Measurements from ENCODE around the gene GARNL3. TPM values are rescaled to one million over a fixed set of nuclear protein-coding genes. Genes with fewer than 3 reads are reported as not detected.

Gene GARNL3
- total RNA-seq, 1 donor from 2014 or later = 5.4 TPM

DNA sequence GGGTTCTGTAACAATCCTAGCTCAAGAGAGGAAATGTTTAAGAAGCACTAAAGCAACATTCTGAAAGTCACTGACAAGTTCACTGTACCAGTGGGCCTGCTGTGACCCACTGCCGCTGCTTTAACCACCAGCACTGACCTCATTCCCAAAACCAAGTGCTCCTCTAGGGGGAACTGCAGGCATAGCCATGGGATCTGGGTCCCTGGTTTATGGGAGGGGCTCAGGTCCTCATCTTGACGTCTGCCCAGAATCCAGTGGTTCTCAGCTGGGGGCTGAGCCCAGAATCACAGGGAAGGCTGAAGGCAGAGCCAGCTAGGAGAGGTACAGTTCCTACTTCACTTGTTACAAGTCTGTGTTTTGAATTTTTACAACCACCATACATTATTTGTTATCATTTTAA is 96.3 kb downstream of the GARNL3 start:
- H2AFZ ChIP-seq (ENCODE audit: low read depth, low read length) = no peak overlapping the region
- Mint-ChIP-seq H3K36me3 (ENCODE audit: low read depth, unreplicated experiment) (peaks cover 6% of the 10 kb centered on the region), H3K4me3 (ENCODE audit: unreplicated experiment) (no peak overlapping the region), H3K27ac (ENCODE audit: unreplicated experiment) (no peak overlapping the region), H3K4me1 (ENCODE audit: low read depth, unreplicated experiment) (peaks cover 7% of the 10 kb centered on the region), H3K27me3 (ENCODE audit: low read depth, unreplicated experiment) (peaks cover 22% of the 10 kb centered on the region), H3K9me3 (ENCODE audit: unreplicated experiment) (no peaks in the 10 kb centered on the region)
- no peak for FAIRE-seq
- peak; percentile 9 for DNase-seq (ENCODE audit: low read depth)
- TF ChIP-seq, protein P1, sequence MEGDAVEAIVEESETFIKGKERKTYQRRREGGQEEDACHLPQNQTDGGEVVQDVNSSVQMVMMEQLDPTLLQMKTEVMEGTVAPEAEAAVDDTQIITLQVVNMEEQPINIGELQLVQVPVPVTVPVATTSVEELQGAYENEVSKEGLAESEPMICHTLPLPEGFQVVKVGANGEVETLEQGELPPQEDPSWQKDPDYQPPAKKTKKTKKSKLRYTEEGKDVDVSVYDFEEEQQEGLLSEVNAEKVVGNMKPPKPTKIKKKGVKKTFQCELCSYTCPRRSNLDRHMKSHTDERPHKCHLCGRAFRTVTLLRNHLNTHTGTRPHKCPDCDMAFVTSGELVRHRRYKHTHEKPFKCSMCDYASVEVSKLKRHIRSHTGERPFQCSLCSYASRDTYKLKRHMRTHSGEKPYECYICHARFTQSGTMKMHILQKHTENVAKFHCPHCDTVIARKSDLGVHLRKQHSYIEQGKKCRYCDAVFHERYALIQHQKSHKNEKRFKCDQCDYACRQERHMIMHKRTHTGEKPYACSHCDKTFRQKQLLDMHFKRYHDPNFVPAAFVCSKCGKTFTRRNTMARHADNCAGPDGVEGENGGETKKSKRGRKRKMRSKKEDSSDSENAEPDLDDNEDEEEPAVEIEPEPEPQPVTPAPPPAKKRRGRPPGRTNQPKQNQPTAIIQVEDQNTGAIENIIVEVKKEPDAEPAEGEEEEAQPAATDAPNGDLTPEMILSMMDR (IDR thresholded peaks at IDR 0.05; ENCODE audit: insufficient read depth, low read depth, low read length) = no peak
- TF ChIP-seq EZH2 (IDR thresholded peaks at IDR 0.05; ENCODE audit: insufficient read depth, low read length) = no peak
- no peak overlapping the region for H3K27ac ChIP-seq (ENCODE audit: low read depth, low read length)
- H3K4me3 ChIP-seq (ENCODE audit: insufficient read depth, low read depth, low read length) = no peak overlapping the region
- no peak overlapping the region for H3K9ac ChIP-seq (ENCODE audit: low read length)
- H4K20me1 ChIP-seq (ENCODE audit: insufficient read depth, low read length) = no peaks in the 10 kb centered on the region
- H3K79me2 ChIP-seq (ENCODE audit: insufficient read depth, low read length) = no peaks in the 10 kb centered on the region
- H3K9me3 ChIP-seq (ENCODE audit: insufficient read depth, low read depth, low read length) = no peaks in the 10 kb centered on the region
- H3K4me2 ChIP-seq (ENCODE audit: low read length) = no peak overlapping the region
- H3K36me3 ChIP-seq (ENCODE audit: insufficient read depth, low read length) = no peaks in the 10 kb centered on the region
- H3K27me3 ChIP-seq (ENCODE audit: insufficient read depth, low read length) = no peaks in the 10 kb centered on the region
- H3K4me1 ChIP-seq (ENCODE audit: insufficient read depth, low read length) = no peaks in the 10 kb centered on the region

DNA sequence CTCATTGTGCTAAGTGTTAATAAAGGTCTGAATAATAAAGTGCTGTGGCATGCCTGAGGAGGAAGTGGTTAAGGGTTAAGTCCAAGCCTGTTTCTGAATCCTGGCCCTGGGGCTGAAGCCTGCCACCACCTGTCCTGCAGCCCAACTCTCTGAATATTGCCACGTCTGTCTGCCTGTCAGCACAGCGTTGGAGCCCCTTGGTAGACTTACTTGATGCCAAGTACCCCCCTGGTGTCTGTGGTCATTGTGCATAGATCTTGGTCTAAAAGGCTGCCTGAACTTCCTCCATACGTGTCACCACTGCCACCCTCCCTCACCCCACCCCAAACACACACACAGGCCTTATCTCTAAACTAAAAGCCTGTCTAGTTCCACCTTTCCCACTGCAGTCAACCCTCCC is 97.0 kb downstream of the GARNL3 start:
- Histone ChIP-seq H3K9me3 (ENCODE audit: insufficient read depth, low read depth, low read length) (no peaks in the 10 kb centered on the region), H4K20me1 (ENCODE audit: insufficient read depth, low read length) (no peaks in the 10 kb centered on the region), H3K79me2 (ENCODE audit: insufficient read depth, low read length) (no peaks in the 10 kb centered on the region), H3K27me3 (ENCODE audit: insufficient read depth, low read length) (no peaks in the 10 kb centered on the region), H3K36me3 (ENCODE audit: insufficient read depth, low read length) (no peaks in the 10 kb centered on the region), H3K4me1 (ENCODE audit: insufficient read depth, low read length) (no peaks in the 10 kb centered on the region), H3K9ac (ENCODE audit: low read length) (no peak overlapping the region), H2AFZ (ENCODE audit: low read depth, low read length) (no peak overlapping the region), H3K4me2 (ENCODE audit: low read length) (no peak overlapping the region), H3K4me3 (ENCODE audit: insufficient read depth, low read depth, low read length) (no peak overlapping the region), H3K27ac (ENCODE audit: low read depth, low read length) (no peak overlapping the region)
- H3K4me3 Mint-ChIP-seq (ENCODE audit: unreplicated experiment) = no peak overlapping the region
- no peaks in the 10 kb centered on the region for H3K9me3 Mint-ChIP-seq (ENCODE audit: unreplicated experiment)
- peaks cover 20% of the 10 kb centered on the region for H3K27me3 Mint-ChIP-seq (ENCODE audit: low read depth, unreplicated experiment)
- H3K27ac Mint-ChIP-seq (ENCODE audit: unreplicated experiment) = no peak overlapping the region
- H3K4me1 Mint-ChIP-seq (ENCODE audit: low read depth, unreplicated experiment) = peaks cover 7% of the 10 kb centered on the region
- FAIRE-seq (no peak), DNase-seq (ENCODE audit: low read depth) (no peak)
- TF ChIP-seq, protein P1 (IDR thresholded peaks at IDR 0.05; ENCODE audit: insufficient read depth, low read depth, low read length) = no peak
- TF ChIP-seq EZH2 (IDR thresholded peaks at IDR 0.05; ENCODE audit: insufficient read depth, low read length) = no peak
- H3K36me3 Mint-ChIP-seq (ENCODE audit: low read depth, unreplicated experiment) = peaks cover 6% of the 10 kb centered on the region

DNA sequence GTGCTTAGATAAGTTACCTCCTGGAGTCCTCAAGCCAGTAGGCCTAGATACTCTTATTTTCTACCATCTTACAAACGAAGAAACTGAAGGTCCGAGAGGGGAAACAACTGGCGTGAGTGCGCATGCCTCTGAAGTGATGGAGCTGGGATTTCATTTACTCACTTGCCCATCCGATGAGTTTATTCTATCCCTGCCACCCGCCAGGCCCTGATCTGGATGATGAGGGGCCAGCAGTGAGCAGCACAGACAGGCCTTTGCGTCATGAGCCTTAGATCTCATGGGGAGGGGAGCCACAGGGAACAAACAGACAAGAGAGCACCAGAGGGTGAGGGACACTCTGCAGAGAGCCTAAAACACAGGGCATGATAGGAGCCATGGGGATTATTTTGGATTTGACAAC is 98.3 kb downstream of the GARNL3 start:
- no peak for FAIRE-seq
- Histone ChIP-seq H4K20me1 (ENCODE audit: insufficient read depth, low read length) (no peaks in the 10 kb centered on the region), H3K27me3 (ENCODE audit: insufficient read depth, low read length) (no peaks in the 10 kb centered on the region), H3K9ac (ENCODE audit: low read length) (no peak overlapping the region), H2AFZ (ENCODE audit: low read depth, low read length) (no peak overlapping the region), H3K4me2 (ENCODE audit: low read length) (no peak overlapping the region), H3K4me1 (ENCODE audit: insufficient read depth, low read length) (no peaks in the 10 kb centered on the region), H3K79me2 (ENCODE audit: insufficient read depth, low read length) (no peaks in the 10 kb centered on the region), H3K27ac (ENCODE audit: low read depth, low read length) (no peak overlapping the region), H3K9me3 (ENCODE audit: insufficient read depth, low read depth, low read length) (no peaks in the 10 kb centered on the region), H3K36me3 (ENCODE audit: insufficient read depth, low read length) (no peaks in the 10 kb centered on the region), H3K4me3 (ENCODE audit: insufficient read depth, low read depth, low read length) (no peak overlapping the region)
- Mint-ChIP-seq H3K4me3 (ENCODE audit: unreplicated experiment) (no peak overlapping the region), H3K9me3 (ENCODE audit: unreplicated experiment) (no peaks in the 10 kb centered on the region), H3K27ac (ENCODE audit: unreplicated experiment) (no peak overlapping the region), H3K4me1 (ENCODE audit: low read depth, unreplicated experiment) (peaks cover 7% of the 10 kb centered on the region), H3K27me3 (ENCODE audit: low read depth, unreplicated experiment) (peaks cover 16% of the 10 kb centered on the region), H3K36me3 (ENCODE audit: low read depth, unreplicated experiment) (peaks cover 6% of the 10 kb centered on the region)
- no peak for TF ChIP-seq EZH2 (IDR thresholded peaks at IDR 0.05; ENCODE audit: insufficient read depth, low read length)
- TF ChIP-seq, protein P1 (IDR thresholded peaks at IDR 0.05; ENCODE audit: insufficient read depth, low read depth, low read length) = no peak
- no peak for DNase-seq (ENCODE audit: low read depth)

All from astrocyte (in vitro differentiated cells and primary cell).